Skin of body (tissue), 2 donors: Measurements from ENCODE around the gene RHOU. TPM values are rescaled to one million over a fixed set of nuclear protein-coding genes. Genes with fewer than 3 reads are reported as not detected.
"Not testable (repeated sequence)": the region's sequence is repeated elsewhere in the genome, so short reads cannot be mapped to it uniquely, and the experiment has no call there.

Experiments
- DNase-seq: peaks from one replicate; lab custom pipeline; 2025; lab: John Stamatoyannopoulos, UW
- total RNA-seq: library from RNA; depleted of rRNA; stranded (reverse); fragments of >200 nt; gene quantifications from one replicate; pipeline ENCODE4 v1.2.3, GENCODE V29; 2014

The RHOU gene
- total RNA-seq, 1 donor from 2014 or later, result 14.4 TPM

DNA sequence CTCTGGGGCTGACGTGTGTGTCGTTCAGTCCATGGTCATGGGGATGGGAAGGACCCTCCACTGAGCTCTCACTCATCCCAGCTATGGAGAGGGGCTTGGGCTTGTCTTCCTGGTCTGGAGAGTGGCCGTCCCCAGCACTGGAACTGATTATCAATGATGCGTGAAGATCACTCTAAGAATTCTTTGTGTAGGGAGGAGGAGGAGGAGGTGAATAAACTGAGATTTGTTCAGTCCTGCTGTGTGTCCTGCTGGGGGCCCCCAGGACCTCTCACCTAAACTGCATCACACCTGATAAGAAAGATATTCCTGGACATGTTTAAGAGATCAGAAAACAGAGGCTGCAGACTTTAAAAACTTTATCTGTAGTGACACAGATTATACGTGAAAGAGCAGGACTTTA is 21.2 kb downstream of the RHOU start:
- DNase-seq, result no peak

DNA sequence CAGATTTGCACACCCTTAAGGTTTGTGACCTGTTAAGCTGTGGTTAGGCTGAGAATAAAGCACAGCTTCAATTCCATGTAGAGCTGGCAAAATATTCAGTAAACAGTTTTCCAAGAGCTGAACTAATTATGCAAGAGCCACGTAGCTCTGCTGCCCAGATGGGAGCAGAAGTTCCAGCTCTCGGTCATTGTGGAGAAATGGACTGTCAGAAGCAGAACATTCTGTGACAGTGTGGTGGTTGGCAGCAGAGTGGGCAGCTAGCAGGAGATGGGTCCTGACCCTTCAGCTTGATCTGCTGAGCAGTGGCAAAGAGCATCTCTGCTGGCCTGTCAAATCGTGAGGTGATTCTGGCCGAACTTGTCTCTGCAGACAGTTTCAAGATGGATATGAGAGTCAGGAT is 23.2 kb downstream of the RHOU start:
- no peak for DNase-seq

DNA sequence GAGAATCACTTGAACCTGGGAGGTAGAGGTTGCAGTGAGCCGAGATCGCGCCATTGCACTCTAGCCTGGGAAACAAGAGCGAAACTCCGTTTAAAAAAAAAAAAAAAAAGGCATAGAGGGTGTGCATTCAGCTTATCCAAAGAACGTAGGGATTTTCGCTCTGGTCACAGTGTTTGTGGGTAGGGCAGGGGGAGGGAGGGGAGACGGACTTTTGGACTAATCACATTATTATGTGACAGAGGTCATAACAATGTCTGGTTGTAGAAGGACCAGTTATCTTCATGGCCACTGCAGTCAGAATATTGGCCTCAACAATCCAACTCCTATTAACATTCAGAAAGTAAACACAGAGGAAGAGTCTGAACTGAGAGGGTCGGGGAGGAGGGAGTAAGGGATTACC is 25.7 kb downstream of the RHOU start:
- DNase-seq, result no peak

DNA sequence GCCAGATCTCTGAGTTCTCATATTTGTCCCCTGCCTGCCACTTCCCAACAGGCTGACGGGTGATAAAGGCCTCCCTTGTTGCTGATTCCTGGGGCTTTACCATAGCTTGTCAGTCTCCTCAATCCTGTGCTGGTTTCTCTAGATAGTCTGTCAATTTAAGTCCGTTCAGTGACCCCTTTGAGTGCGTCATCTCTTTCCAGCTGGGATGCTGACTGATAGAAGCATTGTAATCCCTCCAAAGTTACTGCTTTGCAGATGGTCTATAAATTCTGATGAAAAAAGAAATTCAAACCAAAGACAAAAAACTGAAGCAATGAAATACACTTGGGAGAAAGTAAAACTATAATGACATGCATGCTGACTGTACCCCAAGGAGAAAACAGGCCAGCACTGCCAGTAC is 28.3 kb downstream of the RHOU start:
- peak; percentile 45 for DNase-seq

DNA sequence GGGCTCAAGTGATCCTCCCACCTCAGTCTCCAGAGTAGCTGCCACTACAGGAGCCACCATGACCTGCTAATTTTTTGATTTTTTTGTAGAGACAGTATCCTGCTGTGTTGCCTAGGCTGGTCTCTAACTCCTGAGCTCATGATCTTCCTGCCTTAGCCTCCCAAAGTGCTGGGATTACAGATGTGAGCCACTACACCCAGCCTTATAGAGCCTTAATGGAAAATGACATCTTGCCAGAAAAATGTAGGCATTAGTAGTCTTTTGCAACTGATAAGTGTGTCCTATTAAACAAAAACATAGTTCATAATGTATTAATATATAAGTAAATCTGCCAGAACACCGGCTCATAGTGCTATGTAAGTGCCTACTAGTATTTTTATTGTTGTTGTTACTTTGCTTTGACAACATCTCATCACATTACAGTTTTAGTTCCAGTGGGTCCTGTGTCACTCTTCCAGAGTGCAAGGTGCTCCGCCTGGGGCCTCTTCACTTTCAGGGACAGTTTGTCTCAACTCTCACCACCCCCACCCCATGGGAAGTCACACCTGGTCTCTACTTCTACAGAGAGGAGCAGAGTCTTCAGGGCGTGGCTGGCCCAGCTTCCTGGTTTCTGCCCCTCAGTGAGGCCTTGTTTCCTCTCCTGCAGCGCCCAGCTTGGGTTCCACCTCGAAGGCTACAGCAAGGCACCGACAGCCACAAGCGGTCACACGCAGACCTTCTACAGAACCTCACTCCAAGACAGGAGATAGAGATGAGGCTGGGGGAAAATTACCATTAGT is 30.1 kb downstream of the RHOU start:
- DNase-seq, result no peak

DNA sequence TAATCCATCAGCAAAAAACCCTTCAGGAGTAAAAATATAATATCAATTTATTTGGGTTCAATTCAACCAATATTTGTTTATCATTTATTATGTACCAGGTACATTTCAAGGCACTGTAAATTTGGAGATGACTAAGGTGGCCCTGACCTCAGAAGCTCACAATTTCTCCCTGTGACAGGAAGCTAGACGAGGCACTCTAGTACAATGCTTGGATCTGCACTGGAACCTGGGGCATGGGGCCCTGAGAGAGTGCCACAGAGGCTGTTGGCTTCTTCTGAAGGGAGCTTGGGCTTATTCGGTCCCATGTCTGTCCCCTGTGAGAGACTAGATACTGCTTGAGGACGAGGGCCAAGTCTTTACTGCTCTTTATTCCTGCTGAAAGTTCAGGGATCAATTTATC is 31.5 kb downstream of the RHOU start:
- DNase-seq, result no peak

DNA sequence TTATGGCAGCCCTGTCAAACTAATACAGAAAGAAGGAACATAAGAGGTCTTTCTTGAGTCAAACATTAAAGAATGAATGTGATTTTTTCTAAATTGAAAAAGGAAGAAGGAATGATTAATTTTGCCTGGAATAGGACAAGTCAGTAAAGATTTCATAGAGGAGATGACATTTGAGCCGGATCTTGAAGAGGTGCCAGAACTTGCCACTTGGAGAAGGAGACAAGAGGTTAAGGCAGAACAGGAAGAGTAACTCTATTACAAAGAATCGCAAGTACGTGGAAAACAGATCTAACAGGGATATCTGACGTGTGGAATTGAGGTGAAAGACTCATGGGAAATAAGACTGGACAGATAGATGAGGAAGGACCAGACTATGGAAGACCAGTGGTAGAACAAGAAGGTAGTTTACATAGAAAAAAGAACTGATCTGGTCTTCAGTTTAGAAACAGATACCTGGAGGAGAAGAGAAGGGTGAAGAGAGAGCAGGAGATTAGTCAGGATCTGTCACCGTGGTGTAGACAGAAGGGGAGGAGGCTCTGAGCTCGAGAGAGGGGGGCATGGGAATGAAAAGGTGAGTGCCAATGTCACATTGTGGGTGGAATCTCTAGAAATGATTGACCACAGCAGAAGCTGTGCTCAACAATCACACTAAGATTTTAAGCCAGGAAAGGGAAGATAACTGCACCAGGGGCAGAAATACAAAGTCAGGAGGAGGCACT is 32.5 kb downstream of the RHOU start:
- DNase-seq, result no peak

DNA sequence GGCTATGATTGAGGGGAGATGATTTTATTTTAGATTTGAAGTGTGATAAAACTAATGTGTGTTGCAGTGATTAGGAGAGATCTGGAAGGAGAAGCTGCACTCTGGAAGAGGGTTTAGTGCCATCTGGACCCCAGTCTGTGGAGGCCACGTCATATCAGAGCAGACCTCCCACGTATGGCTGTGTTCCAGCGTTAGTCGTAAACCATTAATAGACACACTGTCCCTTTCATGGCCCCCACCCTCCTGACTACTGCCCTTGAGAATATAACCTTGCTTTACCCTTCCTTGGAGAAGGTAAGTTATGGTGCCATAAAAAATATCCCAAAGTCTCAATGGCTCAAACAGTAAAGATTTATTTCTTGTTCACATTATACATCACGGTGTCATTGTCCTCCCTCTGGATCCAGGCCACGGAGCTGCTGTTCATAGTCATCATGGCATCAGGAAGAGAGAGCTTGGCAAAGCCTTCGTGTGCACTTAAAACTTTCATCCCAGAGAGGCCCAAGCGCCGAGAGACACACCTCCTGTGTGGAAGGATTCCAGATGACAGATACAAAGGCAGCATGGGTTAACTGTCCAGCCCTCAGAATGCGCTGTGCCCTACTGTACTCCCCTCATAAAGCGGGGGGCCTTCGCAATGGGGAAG is 33.2 kb downstream of the RHOU start:
- DNase-seq, result no peak

DNA sequence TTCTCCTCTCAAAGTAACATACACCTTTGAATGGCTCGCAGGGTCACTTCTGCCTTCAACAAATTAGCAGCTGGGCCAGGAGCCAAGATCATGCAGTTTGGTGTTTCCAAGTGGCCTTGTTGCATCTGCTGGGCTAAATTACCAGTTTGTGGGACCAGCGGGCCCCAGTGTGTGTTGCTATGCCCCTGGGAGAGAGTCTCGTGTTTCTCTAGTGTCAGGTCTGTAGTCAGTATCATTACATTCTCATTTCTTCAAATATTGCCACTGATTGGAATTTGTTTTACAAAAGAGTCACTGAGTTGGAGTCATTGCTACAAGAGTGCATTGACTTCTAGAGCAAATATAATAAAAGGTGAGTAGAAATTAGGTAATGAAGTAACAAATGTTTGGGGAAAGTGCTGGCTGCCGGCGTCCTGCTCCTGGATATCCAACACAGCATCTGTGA is 35.5 kb downstream of the RHOU start:
- DNase-seq, result no peak

DNA sequence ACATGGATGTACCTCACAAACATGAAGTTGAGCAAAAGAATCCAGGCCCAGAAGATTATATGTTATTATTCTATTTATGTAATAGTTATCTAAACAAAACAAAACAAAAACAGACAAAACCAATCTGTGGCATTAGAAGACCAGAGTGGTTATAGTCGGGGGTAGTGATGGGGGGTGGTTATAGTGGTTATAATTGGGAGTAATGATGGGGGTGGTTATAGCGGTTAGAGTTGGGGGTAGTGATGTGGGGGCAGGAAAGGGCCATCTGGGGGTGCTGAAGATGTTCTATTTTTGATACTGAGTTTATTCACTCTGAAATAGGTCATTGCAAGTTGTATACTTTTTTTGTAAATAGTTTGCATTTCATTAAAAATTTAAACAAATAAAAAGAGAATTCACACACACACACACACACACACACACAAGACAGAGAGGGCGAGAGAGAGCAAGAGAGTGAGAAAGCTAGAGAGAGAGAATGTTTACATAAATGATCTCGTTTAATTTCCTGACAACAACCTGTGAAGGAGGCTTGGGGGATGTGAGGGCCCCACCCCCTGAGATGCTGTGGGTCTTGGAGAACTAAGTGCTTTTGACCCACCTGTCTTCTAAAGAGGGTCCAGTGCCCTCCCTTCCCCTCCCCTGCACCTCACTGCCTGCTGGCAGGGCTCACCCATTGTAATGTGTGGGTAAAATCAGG is 37.4 kb downstream of the RHOU start:
- DNase-seq, result no peak

DNA sequence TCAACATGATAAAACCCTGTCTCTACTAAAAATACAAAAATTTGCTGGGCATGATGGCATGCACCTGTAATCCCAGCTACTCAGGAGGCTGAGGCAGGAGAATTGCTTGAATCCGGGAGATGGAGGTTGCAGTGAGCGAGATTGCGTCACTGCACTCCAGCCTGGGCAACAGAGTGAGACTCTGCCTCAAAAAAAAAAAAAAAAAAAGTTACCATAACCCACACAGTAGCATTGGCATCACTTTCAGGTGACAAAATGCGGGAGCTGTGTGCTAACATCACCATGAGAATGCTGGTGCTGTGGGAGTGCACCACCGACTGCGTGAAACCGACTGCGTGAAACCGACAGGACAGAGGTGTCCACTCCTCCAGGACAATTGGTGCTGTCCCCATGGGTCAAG is 40.7 kb downstream of the RHOU start:
- not testable (repeated sequence) for DNase-seq

DNA sequence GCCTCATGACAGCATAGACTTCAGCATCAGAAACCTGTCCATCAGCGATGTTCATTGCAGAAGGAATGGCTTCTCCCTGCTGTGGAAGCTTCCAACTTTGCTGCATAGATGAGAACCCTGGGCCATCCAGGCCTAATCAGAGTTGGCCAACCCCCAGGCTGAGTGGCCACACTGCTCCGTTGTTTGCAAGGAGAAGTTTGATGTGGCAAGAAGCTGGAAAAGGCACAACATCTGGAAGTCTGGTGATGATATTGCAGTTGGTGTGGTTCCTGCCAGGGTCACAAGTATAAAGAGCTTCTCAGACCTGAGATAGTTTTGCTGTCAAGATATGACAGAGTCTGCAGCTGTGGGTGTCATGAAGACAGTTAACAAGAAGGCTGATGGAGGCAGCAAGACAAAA is 41.2 kb downstream of the RHOU start:
- DNase-seq, result no peak

DNA sequence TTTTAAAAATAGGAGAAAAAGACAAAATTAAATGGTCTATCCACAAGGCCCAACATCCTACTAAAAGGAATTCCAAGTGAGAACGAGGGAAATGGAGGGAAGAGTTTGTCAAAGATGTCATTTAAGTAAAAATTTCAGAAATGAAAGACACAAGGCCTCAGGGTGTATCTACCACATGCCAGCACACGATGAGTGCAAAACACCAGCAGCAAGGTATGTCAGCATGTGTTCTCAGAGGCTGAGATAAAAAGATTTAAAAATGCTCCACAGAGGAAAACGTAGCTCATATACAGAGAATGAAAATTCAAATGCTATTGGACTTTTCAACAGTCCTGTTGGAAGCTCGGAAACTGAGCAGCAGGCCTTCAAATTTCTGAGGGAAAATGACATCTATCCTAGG is 42.0 kb downstream of the RHOU start:
- no peak for DNase-seq

DNA sequence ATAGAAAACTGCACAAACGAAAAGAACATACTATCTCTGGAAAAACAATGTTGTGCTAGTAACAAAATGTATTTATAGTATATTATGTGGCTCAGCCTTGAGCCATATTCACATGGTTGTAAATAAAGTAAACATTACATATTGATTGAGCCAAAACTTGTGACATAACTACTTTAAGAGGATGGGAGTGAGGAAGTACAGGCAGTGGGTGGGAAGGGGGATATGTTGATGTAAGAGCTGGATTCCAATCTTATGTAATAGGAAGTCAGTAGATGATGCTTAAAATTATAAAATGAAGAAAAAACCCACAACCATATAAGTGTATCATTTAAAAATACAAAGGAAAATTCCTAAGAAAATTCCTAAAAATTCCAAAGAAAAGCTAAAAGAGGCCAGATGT is 42.7 kb downstream of the RHOU start:
- DNase-seq, result no peak

DNA sequence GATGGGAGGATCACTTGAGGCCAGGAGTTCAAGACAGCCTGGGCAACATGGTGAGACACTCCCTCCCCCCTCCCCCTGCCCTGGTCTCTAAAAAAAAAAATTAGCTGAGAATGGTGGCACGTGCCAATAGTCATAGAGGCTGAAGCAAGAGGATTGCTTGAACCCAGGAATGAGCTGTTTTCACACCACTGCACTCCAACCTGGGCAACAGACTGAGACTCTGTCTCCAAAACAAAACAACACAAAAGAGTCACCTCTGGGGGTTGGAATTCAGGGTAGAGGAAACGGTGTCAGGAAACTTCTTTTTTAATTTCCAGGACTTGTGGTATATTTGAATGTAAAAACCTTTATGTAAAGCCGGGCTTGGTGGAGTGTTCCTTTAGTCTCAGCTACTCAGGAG is 43.2 kb downstream of the RHOU start:
- DNase-seq, result no peak

DNA sequence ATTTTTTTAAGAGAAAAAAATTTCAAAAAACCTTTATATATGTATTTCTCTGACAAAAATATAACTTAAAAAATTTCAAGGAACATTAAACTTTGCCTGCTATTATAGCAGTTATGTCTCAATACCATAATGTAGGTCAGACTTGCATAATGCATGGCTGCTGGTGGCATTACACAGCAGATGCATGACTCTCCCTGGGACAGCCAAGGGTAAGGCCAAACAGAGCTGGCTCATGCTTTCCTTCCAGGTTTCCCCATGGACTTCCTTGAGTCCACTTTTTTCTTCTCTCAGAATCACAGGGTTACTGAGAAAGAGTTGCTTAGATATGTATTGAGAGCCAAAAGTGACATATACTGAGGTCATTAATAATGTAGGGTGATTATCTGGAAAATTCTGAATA is 43.7 kb downstream of the RHOU start:
- DNase-seq, result no peak

DNA sequence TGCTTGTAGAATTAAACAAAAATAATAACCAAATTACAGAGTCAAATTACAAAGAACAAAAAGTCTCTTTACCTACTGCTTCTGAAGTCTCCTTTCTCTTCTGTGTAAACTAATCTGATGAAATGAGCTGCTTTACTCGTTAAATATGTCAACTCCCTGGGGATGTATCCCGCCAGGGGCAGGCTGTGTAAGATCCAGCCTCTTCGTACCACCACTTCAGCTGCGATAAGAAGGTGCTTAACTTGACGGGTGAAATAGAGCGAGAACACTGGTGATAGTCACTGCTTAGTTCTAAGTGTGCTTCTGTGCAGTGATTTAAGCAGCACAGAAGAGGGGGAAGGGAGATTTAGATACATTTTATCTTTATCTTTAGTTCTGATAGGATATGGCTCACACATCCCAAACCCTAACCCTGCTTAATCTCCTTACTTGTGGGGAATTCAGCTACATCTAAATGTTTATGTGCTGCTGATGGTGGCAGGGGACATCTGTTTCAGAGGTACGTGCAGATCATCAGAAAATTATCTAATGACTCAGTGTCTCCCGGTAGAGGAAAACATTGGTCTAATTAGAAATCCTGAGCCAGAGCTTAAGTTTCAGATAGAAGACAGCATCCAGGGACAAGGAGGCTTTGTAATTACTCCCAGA is 46.0 kb downstream of the RHOU start:
- DNase-seq, result peak; percentile 11

DNA sequence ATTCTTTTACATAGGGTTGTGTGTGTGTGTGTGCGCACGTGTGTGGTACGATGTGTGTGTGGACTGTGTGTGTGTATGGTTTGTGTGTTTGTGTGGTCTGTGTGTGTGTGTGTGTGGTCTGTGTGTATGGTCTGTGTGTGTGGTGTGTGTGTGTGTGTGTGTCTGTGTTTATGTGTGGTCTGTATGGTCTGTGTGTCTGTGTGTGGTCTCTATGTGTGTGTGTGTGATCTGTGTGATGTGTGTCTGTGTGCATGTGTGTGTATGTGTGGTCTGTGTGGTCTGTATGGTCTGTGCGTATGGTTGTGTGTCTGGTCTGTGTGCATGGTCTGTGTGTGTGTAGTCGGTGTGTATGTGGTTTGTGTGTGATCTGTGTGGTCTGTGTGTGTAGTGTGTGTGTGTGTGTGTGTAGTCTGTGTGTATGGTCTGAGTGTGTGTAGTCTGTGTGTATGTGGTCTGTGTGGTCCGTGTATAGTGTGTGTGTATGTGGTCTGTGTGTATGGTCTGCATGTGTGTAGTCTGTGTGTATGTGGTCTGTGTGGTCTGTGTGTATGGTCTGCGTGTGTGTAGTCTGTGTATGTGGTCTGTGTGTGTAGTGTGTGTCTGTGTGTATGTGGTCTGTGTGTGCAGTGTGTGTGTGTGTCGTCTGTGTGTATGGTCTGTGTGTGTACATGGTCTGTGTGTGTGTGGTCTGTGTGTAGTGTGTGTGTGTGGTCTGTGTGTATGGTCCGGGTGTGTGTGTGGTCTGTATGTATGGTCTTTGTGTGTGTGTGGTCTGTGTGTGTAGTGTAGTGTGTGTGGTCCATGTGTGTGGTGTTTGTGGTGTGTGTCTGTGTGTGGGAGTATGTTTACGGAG is 46.8 kb downstream of the RHOU start:
- no peak for DNase-seq

DNA sequence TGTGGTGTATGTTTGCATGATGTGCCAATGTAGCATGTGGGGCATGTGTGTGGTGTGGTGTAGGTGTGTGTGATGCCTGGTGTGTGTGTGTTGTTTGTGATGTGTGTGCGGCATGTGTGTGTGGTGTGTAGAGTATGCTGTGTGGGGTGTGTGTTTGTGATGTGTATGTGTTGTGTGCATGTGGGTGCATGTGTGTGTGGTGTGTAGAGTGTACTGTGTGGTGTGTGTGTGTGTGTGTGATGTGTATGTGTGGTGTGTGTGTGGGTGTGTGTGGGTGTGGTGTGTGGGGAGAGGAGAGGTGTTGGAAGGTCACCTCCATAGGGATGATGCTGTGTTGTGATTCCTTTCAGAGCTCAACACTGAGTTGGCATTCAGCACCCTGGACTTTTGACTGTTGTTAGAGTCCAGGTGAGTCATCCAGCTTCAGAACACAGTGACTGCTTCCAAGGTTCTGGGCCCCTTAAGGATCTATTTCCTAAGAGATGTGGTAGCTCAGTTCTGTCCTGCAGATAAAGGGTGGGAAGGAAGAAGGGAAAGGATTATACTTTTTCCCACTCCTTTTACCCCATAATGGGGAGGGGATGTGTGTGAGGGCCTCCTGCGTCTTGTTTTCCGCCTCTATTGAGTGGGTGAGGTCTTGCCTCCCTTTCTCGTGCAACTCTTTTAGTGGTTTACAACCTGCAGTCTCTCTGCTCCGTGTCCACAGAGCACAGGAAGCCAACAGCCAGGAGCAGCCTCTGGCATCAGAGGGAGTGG is 47.6 kb downstream of the RHOU start:
- no peak for DNase-seq
